Upper lobe of right lung (tissue), 1 donor: ENCODE results near the gene GPRC5A. TPM values are rescaled to one million over a fixed set of nuclear protein-coding genes. Genes with fewer than 3 reads are reported as not detected.

Experiments
- ATAC-seq: fragments of 200-7000 bp; cut with Tn5 transposase; one replicate; pipeline ENCODE4 v1.9.1; 2020; ENCODE audit warnings: mild to moderate bottlenecking, moderate library complexity
- DNase-seq: peaks from one replicate; pipeline ENCODE4 v3.0.0-alpha.2; 2020
- H3K27ac ChIP-seq: fragments of 200-600 bp; one replicate; pipeline ENCODE4 v1.8.0; 2022
- H3K27me3 ChIP-seq: fragments of 200-600 bp; one replicate; pipeline ENCODE4 v1.8.0; 2022; ENCODE audit warnings: mild to moderate bottlenecking
- H3K36me3 ChIP-seq: fragments of 200-600 bp; one replicate; pipeline ENCODE4 v1.8.0; 2022
- H3K4me1 ChIP-seq: fragments of 200-600 bp; one replicate; pipeline ENCODE4 v1.8.0; 2022
- H3K4me3 ChIP-seq: fragments of 200-600 bp; one replicate; pipeline ENCODE4 v1.8.0; 2022; ENCODE audit warnings: mild to moderate bottlenecking
- H3K9me3 ChIP-seq: fragments of 200-600 bp; one replicate; pipeline ENCODE4 v1.8.0; 2022
- intact Hi-C: fragments of 100-400 bp; cut with DNase I; formaldehyde crosslinking; loops from one replicate; pipeline ENCODE4 v1.11.0; 2022
- total RNA-seq: library from RNA; stranded (reverse); fragmentation: NEBNext Ultra II Directional; extraction: Animal tissue kit (Norgen Biotek cat#: 25700); gene quantifications from one replicate; pipeline ENCODE4 v1.2.1, GENCODE V29; 2021
- TF ChIP-seq, protein P1 (sequence below): fragments of 200-600 bp; IDR thresholded peaks from one replicate; pipeline ENCODE4 v1.8.0; 2022; ENCODE audit warnings: antibody characterized with exemption
- donor health status: DM: no; HTN: yes; CAD: no; lungs with severe emphysema.

GPRC5A gene
- total RNA-seq, 1 donor from 2014 or later: 886 TPM

DNA sequence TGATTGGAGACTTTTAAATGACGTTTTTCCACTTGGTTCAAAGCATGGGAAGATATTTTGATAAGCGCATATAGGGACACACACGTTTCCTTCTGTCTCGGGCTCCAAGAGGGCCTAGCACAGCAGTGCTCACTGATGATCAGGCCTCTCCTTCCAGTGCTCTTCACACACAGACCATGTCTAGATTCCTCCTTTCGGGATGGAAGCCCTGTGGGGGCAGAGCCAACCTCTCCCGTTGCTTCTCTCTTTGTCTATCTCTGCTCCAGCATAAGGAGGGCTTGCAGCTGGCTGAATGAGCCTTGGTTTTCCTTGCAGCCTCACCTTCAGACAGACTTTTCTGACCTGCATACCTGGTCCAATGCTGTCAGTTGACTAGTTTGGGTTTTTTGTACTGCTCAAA is 38.3 kb downstream of the GPRC5A start:
- ATAC-seq (no peak), DNase-seq (no peak)
- intact Hi-C loops: no loop called here
- no peaks in the 10 kb centered on the region for H3K4me1 ChIP-seq
- TF ChIP-seq, protein P1, sequence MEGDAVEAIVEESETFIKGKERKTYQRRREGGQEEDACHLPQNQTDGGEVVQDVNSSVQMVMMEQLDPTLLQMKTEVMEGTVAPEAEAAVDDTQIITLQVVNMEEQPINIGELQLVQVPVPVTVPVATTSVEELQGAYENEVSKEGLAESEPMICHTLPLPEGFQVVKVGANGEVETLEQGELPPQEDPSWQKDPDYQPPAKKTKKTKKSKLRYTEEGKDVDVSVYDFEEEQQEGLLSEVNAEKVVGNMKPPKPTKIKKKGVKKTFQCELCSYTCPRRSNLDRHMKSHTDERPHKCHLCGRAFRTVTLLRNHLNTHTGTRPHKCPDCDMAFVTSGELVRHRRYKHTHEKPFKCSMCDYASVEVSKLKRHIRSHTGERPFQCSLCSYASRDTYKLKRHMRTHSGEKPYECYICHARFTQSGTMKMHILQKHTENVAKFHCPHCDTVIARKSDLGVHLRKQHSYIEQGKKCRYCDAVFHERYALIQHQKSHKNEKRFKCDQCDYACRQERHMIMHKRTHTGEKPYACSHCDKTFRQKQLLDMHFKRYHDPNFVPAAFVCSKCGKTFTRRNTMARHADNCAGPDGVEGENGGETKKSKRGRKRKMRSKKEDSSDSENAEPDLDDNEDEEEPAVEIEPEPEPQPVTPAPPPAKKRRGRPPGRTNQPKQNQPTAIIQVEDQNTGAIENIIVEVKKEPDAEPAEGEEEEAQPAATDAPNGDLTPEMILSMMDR: no peak
- no peaks in the 10 kb centered on the region for H3K9me3 ChIP-seq
- no peak overlapping the region for H3K4me3 ChIP-seq
- no peaks in the 10 kb centered on the region for H3K27me3 ChIP-seq
- H3K36me3 ChIP-seq: no peaks in the 10 kb centered on the region
- no peak overlapping the region for H3K27ac ChIP-seq

DNA sequence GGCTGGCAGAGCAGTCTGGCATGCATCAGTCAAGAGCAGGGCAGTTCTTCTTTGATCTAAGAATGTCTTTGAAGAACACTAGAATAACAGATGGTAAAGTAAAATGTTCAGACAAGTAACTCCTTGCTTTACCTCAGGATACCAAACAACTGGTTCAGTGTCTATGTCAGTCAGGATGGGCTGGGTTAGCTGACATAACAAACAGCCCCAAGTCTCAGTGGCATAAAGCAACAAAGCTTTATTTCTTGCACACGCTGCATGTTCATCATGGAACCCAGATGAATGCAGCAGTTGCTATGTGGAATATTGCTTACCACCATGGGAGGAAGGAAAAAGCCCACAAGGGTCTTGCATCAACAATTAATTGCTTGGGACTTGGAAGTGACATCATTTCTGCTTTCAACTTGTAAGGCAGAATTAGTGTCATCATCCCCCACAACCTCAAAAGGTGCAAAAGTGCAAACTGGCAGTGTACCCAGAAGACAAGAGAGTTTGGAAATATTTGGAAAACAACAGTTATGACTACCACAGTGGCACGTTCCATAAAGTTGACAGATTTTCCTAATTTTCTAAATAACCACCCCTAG is 39.4 kb downstream of the GPRC5A start:
- H3K4me1 ChIP-seq: no peaks in the 10 kb centered on the region
- DNase-seq: no peak
- intact Hi-C loops: no loop called here
- H3K36me3 ChIP-seq: no peaks in the 10 kb centered on the region
- H3K9me3 ChIP-seq: no peaks in the 10 kb centered on the region
- no peak overlapping the region for H3K27ac ChIP-seq
- ATAC-seq: no peak
- TF ChIP-seq, protein P1: no peak
- no peaks in the 10 kb centered on the region for H3K27me3 ChIP-seq
- H3K4me3 ChIP-seq: no peak overlapping the region

DNA sequence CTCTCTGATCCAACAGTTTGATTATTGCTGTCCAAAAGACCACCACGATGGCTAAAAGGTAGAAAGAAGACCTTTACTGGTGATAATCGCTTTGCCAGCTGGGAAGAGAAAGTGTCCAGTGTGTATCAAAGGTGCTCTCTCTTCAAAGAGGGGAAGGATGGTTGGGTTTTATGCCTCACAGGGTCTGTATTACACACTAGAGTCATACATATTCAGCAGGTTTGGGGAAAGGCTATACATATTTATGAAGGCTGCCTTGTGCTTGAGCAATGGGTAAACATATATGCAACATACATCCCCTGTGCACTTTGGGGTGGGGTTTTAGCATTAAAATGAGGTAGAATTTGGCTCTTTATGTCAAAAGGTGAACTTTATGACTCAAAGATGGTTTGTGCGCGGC is 42.4 kb downstream of the GPRC5A start:
- Histone ChIP-seq H3K9me3 (no peaks in the 10 kb centered on the region), H3K4me1 (no peaks in the 10 kb centered on the region), H3K36me3 (no peaks in the 10 kb centered on the region), H3K27ac (no peak overlapping the region), H3K27me3 (no peaks in the 10 kb centered on the region), H3K4me3 (no peak overlapping the region)
- intact Hi-C loops: no loop called here
- ATAC-seq: no peak
- TF ChIP-seq, protein P1: no peak
- DNase-seq: no peak

DNA sequence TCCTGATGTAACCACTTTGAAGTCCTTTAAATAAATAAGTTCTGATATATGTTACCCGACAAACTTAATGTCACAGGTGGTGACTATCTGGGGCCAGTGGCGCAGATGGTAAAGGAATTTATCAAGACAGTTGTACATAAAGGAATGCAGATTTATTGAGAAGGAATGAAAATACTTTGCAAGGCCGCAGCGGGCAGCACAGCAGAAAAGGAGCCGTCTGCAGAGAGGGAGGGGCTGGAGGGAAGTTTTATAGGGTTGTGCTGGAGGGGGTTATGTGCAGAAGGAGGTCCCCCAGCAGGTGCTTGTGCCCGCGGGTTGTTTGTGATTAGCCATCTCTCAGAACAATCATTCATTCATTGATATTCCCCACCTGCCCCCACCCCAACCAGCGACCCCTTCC is 43.2 kb downstream of the GPRC5A start:
- intact Hi-C loops: no loop called here
- no peak overlapping the region for H3K4me3 ChIP-seq
- DNase-seq (no peak), ATAC-seq (no peak)
- H3K36me3 ChIP-seq: no peaks in the 10 kb centered on the region
- no peaks in the 10 kb centered on the region for H3K27me3 ChIP-seq
- H3K27ac ChIP-seq: no peak overlapping the region
- no peaks in the 10 kb centered on the region for H3K4me1 ChIP-seq
- TF ChIP-seq, protein P1: no peak
- H3K9me3 ChIP-seq: no peaks in the 10 kb centered on the region

DNA sequence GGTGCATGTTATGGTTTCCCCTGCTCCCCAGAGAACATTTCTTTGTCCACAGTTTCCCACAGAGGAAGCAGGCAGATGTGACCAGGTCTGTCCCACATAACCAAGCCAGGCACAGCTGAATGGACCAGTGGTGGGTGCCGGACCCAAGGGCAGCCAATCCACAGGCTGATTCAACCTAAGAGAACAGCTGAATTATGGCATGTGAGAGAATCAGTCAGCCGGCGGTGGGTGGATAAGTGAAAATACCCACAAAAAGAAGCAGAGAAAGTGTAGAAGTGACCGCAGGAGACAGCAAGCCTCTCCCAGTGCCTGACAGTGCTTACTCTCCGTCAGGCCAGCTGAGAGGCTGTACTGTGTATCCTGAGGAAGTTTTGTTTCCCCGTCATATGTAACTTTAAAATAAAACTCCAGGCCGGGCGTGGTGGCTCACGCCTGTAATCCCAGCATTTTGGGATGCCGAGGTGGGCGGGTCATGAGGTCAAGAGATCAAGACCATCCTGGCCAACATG is 45.7 kb downstream of the GPRC5A start:
- TF ChIP-seq, protein P1: no peak
- intact Hi-C loops: no loop called here

DNA sequence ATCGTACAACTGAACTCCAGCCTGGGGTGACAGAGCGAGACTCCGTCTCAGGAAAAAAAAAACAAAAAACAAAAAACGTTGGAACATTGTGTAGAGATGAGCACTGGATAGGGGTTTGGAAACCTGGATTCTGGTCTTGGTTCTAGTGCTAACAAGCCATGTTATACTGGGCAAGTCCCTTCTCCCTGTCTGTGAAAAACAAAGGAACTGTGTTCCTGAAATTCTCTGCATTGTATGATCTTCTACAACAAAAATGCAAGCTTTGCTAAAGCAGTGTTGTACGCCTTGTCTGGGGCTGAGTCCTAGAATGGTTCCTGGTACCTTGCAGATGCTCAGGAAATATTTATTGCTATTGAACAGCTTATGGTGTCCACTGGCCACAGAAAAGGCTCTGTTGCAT is 47.2 kb downstream of the GPRC5A start:
- no peaks in the 10 kb centered on the region for H3K27me3 ChIP-seq
- TF ChIP-seq, protein P1: no peak

More for the DNA sequence above, 45.7 kb downstream of the GPRC5A start:
- H3K27me3 ChIP-seq: no peaks in the 10 kb centered on the region
- no peaks in the 10 kb centered on the region for H3K9me3 ChIP-seq
- no peaks in the 10 kb centered on the region for H3K4me1 ChIP-seq
- no peaks in the 10 kb centered on the region for H3K36me3 ChIP-seq
- ATAC-seq (no peak), DNase-seq (no peak)
- H3K27ac ChIP-seq: no peak overlapping the region
- no peak overlapping the region for H3K4me3 ChIP-seq

More for the DNA sequence above, 47.2 kb downstream of the GPRC5A start:
- H3K27ac ChIP-seq: no peak overlapping the region
- ATAC-seq (no peak), DNase-seq (no peak)
- intact Hi-C loops: no loop called here
- no peaks in the 10 kb centered on the region for H3K9me3 ChIP-seq
- H3K4me3 ChIP-seq: no peak overlapping the region
- H3K36me3 ChIP-seq: no peaks in the 10 kb centered on the region
- H3K4me1 ChIP-seq: peaks cover 3% of the 10 kb centered on the region
